A673 (cell line): ENCODE measurements around the gene MARS1. TPM values are rescaled to one million over a fixed set of nuclear protein-coding genes. Genes with fewer than 3 reads are reported as not detected.

ENCODE experiments used
- BruUV-seq: library from RNA; stranded (reverse); fragments of 400-500 nt; replicated peaks from 2 replicates; lab custom pipeline; 2021; lab: Mats Ljungman, UMichigan
- CTCF ChIA-PET: fragments of 300-600 bp; sonication (Branson Sonifier 250); formaldehyde crosslinking; loops from one replicate; lab custom pipeline; 2022; ENCODE audit warnings: antibody characterized with exemption; lab: Charles Lee
- POLR2A ChIA-PET: fragments of 300-600 bp; sonication (Branson Sonifier 250); formaldehyde crosslinking; loops from one replicate; lab custom pipeline; 2022; ENCODE audit warnings: antibody characterized with exemption; ENCODE audit not compliant: low non-redundant PET; lab: Charles Lee
- DNase-seq: peaks from one replicate; pipeline ENCODE4 v3.0.0-alpha.2; 2015; ENCODE audit warnings: low spot score
- H3K27ac ChIP-seq: fragments of 200-600 bp; sonication (generic); 2 replicates; pipeline ENCODE4 v1.5.1; 2016; ENCODE audit warnings: mixed run types, low read depth, mild to moderate bottlenecking, mixed read lengths, antibody characterized with exemption, low read length; ENCODE audit not compliant: poor library complexity, severe bottlenecking
- H3K27me3 ChIP-seq: fragments of 200-600 bp; sonication (generic); replicated peaks from 2 replicates; pipeline ENCODE4 v1.6.1; 2017; ENCODE audit warnings: mixed run types, low read depth, mild to moderate bottlenecking, mixed read lengths, antibody characterized with exemption, low read length; ENCODE audit not compliant: insufficient read depth, poor library complexity
- H3K36me3 ChIP-seq: fragments of 200-600 bp; sonication (generic); 2 replicates; pipeline ENCODE4 v1.6.1; 2016; ENCODE audit warnings: mixed run types, mild to moderate bottlenecking, mixed read lengths, antibody characterized with exemption, low read length; ENCODE audit not compliant: insufficient read depth, poor library complexity, severe bottlenecking
- H3K4me1 ChIP-seq: fragments of 200-600 bp; sonication (generic); 2 replicates; pipeline ENCODE4 v1.6.1; 2017; ENCODE audit warnings: mixed run types, mild to moderate bottlenecking, mixed read lengths, antibody characterized with exemption, low read length; ENCODE audit not compliant: insufficient read depth, poor library complexity, severe bottlenecking
- H3K4me3 ChIP-seq: fragments of 200-600 bp; sonication (generic); 2 replicates; pipeline ENCODE4 v1.5.1; 2016; ENCODE audit warnings: low read depth, mixed run types, mild to moderate bottlenecking, mixed read lengths, low read length; ENCODE audit not compliant: poor library complexity, severe bottlenecking
- H3K9me3 ChIP-seq: fragments of 200-600 bp; sonication (generic); 2 replicates; pipeline ENCODE4 v1.6.1; 2016; ENCODE audit warnings: mixed run types, low read depth, mild to moderate bottlenecking, mixed read lengths, antibody characterized with exemption, low read length; ENCODE audit not compliant: poor library complexity, severe bottlenecking
- CTCF ChIP-seq: fragments of 300-800, 200-600 bp; sonication (generic); conservative IDR thresholded peaks from 2 replicates; pipeline ENCODE4 v1.5.1; 2017; ENCODE audit warnings: low read depth, mild to moderate bottlenecking, antibody characterized with exemption, low read length, moderate library complexity, mixed read lengths
- EZH2 ChIP-seq: fragments of 200-600 bp; sonication (generic); IDR thresholded peaks from 2 replicates; pipeline ENCODE4 v1.6.1; 2017; ENCODE audit warnings: borderline replicate concordance, low read depth, mild to moderate bottlenecking, mixed read lengths, antibody characterized with exemption, low read length; ENCODE audit not compliant: poor library complexity, severe bottlenecking
- intact Hi-C: fragments of 100-400 bp; cut with micrococcal nuclease; formaldehyde crosslinking; loops from one replicate; pipeline ENCODE4 v1.10.0; 2022; ENCODE audit not compliant: unreplicated experiment
- total RNA-seq: library from RNA; stranded (reverse); gene quantifications from 2 replicates; pipeline ENCODE4 v1.2.3, GENCODE V29; 2021

MARS1 gene
- total RNA-seq, 1 experiment from 2014 or later: 467 TPM

GRCh38 chr12:57483466-57483865, 4.4 kb upstream of the MARS1 start:
- Histone ChIP-seq H3K27me3 (no peaks in the 10 kb centered on the region), H3K4me1 (no peaks in the 10 kb centered on the region), H3K9me3 (no peaks in the 10 kb centered on the region), H3K27ac (peak overlapping the region; percentile 16), H3K4me3 (no peak overlapping the region), H3K36me3 (no peaks in the 10 kb centered on the region)
- no peak for DNase-seq
- BruUV-seq: no TSS peak
- ChIA-PET CTCF (interaction anchor here (0.6 kb wide), 1 partner anchor 22 kb away, joined by 3 read pairs; no protein-coding TSS in a partner anchor), POLR2A (no interaction called here)
- intact Hi-C loops: no loop called here
- no peak for TF ChIP-seq EZH2
- no peak for TF ChIP-seq CTCF

- POLR2A ChIA-PET: no interaction called here
- DNase-seq: no peak
- no TSS peak for BruUV-seq
- CTCF ChIA-PET: interaction anchor here (0.6 kb wide), 1 partner anchor 746 kb away, joined by 3 read pairs; no protein-coding TSS in a partner anchor
- H3K4me1 ChIP-seq: peaks cover 9% of the 10 kb centered on the region
- H3K27me3 ChIP-seq: no peaks in the 10 kb centered on the region
- H3K4me3 ChIP-seq: no peak overlapping the region
- intact Hi-C loops: no loop called here
- TF ChIP-seq CTCF (no peak), EZH2 (no peak)
- no peak overlapping the region for H3K27ac ChIP-seq
- no peaks in the 10 kb centered on the region for H3K9me3 ChIP-seq
- peaks cover 21% of the 10 kb centered on the region for H3K36me3 ChIP-seq
Observed at GRCh38 chr12:57485695-57486094, 2.2 kb upstream of the MARS1 start.

GRCh38 chr12:57487055-57487596, 742 bp upstream of the MARS1 start:
- no peak for DNase-seq
- H3K36me3 ChIP-seq: peaks cover 34% of the 10 kb centered on the region
- ChIA-PET POLR2A (interaction anchor here (0.8 kb wide), 1 partner anchor 12 kb away, joined by 8 read pairs; no protein-coding TSS in a partner anchor), CTCF (no interaction called here)
- no peaks in the 10 kb centered on the region for H3K27me3 ChIP-seq
- peak overlapping the region; percentile 37 for H3K27ac ChIP-seq
- peaks cover 9% of the 10 kb centered on the region for H3K4me1 ChIP-seq
- TF ChIP-seq EZH2: no peak
- TF ChIP-seq CTCF: no peak
- intact Hi-C loops: no loop called here
- no peaks in the 10 kb centered on the region for H3K9me3 ChIP-seq
- H3K4me3 ChIP-seq: peak overlapping the region; percentile 84
- BruUV-seq: no TSS peak
